SU-DHL-6 (cell line): ENCODE measurements around the gene PTDSS2.

Source experiments
- H2AFZ ChIP-seq: fragments of 200-600 bp; sonication (generic); 2 replicates; pipeline ENCODE4 v1.6.1; 2014; ENCODE audit warnings: low read depth, mild to moderate bottlenecking, moderate library complexity, mixed read lengths, antibody characterized with exemption, low read length; ENCODE audit not compliant: severe bottlenecking
- H3F3A ChIP-seq: fragments of 200-600 bp; shearing (Covaris generic); 2 replicates; pipeline ENCODE4 v1.6.0; 2016; ENCODE audit warnings: antibody characterized with exemption, mild to moderate bottlenecking; ENCODE audit not compliant: insufficient read depth
- H3K27ac ChIP-seq: fragments of 200-600 bp; sonication (generic); 2 replicates; pipeline ENCODE4 v1.5.1; 2016; ENCODE audit warnings: low read depth, mild to moderate bottlenecking, low read length, moderate library complexity, mixed read lengths
- H3K27me3 ChIP-seq: fragments of 200-600 bp; sonication (generic), shearing (Covaris generic); 2 replicates; pipeline ENCODE4 v1.6.0; 2014; ENCODE audit warnings: mild to moderate bottlenecking, low read length
- H3K36me3 ChIP-seq: fragments of 200-600 bp; sonication (generic); 2 replicates; pipeline ENCODE4 v1.6.1; 2014; ENCODE audit warnings: mild to moderate bottlenecking, low read length, mixed read lengths
- H3K4me2 ChIP-seq: fragments of 300-600, 200-600 bp; shearing (Covaris generic), sonication (generic); 2 replicates; pipeline ENCODE4 v1.6.0; 2014; ENCODE audit warnings: low read length, low read depth, mild to moderate bottlenecking; ENCODE audit not compliant: poor library complexity, severe bottlenecking
- H3K4me3 ChIP-seq: fragments of 200-600 bp; sonication (generic); 2 replicates; pipeline ENCODE4 v1.5.1; 2014; ENCODE audit warnings: antibody characterized with exemption, low read length, mild to moderate bottlenecking, mixed read lengths; ENCODE audit not compliant: insufficient read depth, poor library complexity, severe bottlenecking
- H3K79me2 ChIP-seq: fragments of 200-600 bp; sonication (generic); 2 replicates; pipeline ENCODE4 v1.6.1; 2014; ENCODE audit warnings: mild to moderate bottlenecking, low read length, moderate library complexity; ENCODE audit not compliant: insufficient read depth
- H3K9ac ChIP-seq: fragments of 200-600 bp; sonication (generic); 2 replicates; pipeline ENCODE4 v1.7.0; 2014; ENCODE audit warnings: mild to moderate bottlenecking, low read length
- H3K9me2 ChIP-seq: fragments of 200-600 bp; sonication (generic); replicated peaks from 2 replicates; pipeline ENCODE4 v1.6.1; 2014; ENCODE audit warnings: low read length; ENCODE audit not compliant: insufficient read depth
- H3K9me3 ChIP-seq: fragments of 200-600 bp; sonication (generic); 2 replicates; pipeline ENCODE4 v1.6.1; 2014; ENCODE audit warnings: low read length, mixed read lengths; ENCODE audit not compliant: insufficient read depth
- H4K20me1 ChIP-seq: fragments of 200-600 bp; sonication (generic); 2 replicates; pipeline ENCODE4 v1.6.1; 2014; ENCODE audit warnings: low read depth, mild to moderate bottlenecking, antibody characterized with exemption, low read length, moderate library complexity, mixed read lengths
- CTCF ChIP-seq: fragments of 200-600 bp; sonication (generic); IDR thresholded peaks from one replicate; pipeline ENCODE4 v1.5.1; 2017; ENCODE audit warnings: antibody characterized with exemption, mild to moderate bottlenecking, low read length, moderate library complexity; ENCODE audit not compliant: insufficient read depth, poor library complexity, severe bottlenecking
- EZH2phosphoT487 ChIP-seq: fragments of 200-600 bp; sonication (generic), shearing (Covaris generic); conservative IDR thresholded peaks from 2 replicates; pipeline ENCODE4 v1.6.1; 2018; ENCODE audit warnings: mild to moderate bottlenecking, antibody characterized with exemption, low read length, moderate library complexity, mixed read lengths

PTDSS2 gene

DNA sequence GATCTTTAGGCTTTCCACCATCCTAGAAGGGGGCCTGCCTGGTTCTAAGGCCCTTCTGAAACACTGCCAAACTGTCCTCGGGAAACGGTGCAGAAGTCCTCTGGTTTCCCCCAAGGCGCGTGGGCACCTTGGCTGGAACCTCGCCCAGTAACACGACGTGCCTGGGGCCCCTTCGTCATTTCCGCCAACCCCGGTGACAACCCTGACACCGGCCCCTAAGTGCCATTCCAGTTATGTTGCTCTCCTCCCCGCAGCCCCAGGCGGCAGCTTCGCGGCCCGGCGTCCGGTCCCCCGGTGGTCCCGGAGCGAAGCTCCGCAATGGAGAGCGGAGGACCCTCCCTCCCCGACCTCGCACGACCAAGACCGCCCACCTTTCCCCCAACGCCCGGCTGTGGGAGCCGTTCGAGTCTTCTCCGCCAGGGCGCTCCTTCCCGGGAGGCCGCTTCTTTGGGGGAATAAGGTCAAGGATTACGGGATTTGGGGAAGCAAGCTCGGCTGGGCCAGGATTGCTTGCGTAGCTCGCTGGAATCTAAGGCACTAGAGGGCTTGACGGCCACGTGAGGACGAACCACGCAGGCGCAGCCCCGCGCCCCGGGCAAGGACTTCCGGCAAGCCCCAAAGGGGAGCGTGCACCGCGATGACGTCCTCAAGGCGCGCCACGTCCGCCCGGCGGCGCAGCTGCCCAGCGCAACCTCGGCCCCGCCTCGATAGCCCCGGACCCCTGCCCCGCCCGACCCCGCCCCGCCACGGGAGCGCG lies 56.3 kb downstream of the PTDSS2 start:
- H3K36me3 ChIP-seq = no peaks in the 10 kb centered on the region
- peak overlapping the region; percentile 88 for H3K4me3 ChIP-seq
- no peaks in the 10 kb centered on the region for H3K9me3 ChIP-seq
- H3K9me2 ChIP-seq = no peaks in the 10 kb centered on the region
- H3F3A ChIP-seq = peaks cover 6% of the 10 kb centered on the region; the same call in 1 of the 2 replicates
- peak overlapping the region; percentile 95 for H3K9ac ChIP-seq
- H2AFZ ChIP-seq = peak overlapping the region; percentile 77
- H3K27ac ChIP-seq = peak overlapping the region; percentile 83
- H3K79me2 ChIP-seq = peaks cover 12% of the 10 kb centered on the region
- peak overlapping the region; percentile 81 for H3K4me2 ChIP-seq
- TF ChIP-seq CTCF (no peak), EZH2phosphoT487 (no peak)
- H4K20me1 ChIP-seq = no peaks in the 10 kb centered on the region
- no peaks in the 10 kb centered on the region for H3K27me3 ChIP-seq

DNA sequence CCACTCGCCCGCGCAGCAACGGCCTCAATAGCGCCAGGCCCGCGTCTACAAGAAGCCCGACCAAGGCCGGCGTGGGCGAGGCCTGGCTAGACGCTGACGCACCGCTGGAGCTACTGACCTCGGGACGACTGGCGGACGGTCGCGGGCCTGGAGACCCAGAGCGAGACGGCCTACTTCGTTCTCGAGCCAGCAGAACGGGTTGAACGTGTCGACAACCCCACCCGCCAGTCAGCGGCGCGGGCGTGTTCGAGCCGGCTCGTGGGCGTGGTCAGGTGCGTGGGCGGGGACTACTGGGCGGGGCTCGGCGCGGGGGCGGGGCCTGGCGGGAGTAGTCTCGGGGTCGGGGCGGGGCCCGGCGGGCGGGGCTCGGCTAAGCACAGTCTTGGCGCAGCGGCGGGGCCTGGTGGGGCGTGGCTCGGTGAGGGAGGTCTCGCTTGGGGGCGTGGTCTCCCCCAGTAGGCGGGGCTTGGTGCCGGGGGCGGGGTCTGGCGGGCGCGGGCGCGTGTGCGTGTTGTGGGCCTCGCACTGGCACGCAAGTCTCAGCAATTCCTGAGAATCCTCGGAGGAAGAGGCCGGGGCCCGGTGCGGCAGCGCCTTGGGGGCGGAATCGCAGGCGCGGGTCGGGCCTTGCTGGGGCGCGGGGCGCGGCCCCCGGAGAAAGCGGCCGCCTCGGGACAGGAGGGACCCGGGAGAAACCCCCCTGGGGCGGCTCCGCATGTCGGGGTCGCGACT lies 57.1 kb downstream of the PTDSS2 start, which contains the start of gene RNH1:
RNH1 (minus strand) TSS at position 248 of the 732 bp plus-strand sequence. CDS start 5,080 bp downstream, outside the sequence.
- H3K9me2 ChIP-seq = no peaks in the 10 kb centered on the region
- no peaks in the 10 kb centered on the region for H3K27me3 ChIP-seq
- peaks cover 6% of the 10 kb centered on the region; the same call in 1 of the 2 replicates for H3F3A ChIP-seq
- no peaks in the 10 kb centered on the region for H3K36me3 ChIP-seq
- H3K79me2 ChIP-seq = peaks cover 12% of the 10 kb centered on the region
- no peaks in the 10 kb centered on the region for H3K9me3 ChIP-seq
- H4K20me1 ChIP-seq = no peaks in the 10 kb centered on the region
- peak within 1 kb of the TSS; percentile 88 for H3K4me3 ChIP-seq
- peak within 1 kb of the TSS; percentile 83 for H3K27ac ChIP-seq
- TF ChIP-seq EZH2phosphoT487 = no peak
- no peak for TF ChIP-seq CTCF
- H3K4me2 ChIP-seq = peak within 1 kb of the TSS; percentile 81
- H2AFZ ChIP-seq = peak within 1 kb of the TSS; percentile 77
- H3K9ac ChIP-seq = peak within 1 kb of the TSS; percentile 95

DNA sequence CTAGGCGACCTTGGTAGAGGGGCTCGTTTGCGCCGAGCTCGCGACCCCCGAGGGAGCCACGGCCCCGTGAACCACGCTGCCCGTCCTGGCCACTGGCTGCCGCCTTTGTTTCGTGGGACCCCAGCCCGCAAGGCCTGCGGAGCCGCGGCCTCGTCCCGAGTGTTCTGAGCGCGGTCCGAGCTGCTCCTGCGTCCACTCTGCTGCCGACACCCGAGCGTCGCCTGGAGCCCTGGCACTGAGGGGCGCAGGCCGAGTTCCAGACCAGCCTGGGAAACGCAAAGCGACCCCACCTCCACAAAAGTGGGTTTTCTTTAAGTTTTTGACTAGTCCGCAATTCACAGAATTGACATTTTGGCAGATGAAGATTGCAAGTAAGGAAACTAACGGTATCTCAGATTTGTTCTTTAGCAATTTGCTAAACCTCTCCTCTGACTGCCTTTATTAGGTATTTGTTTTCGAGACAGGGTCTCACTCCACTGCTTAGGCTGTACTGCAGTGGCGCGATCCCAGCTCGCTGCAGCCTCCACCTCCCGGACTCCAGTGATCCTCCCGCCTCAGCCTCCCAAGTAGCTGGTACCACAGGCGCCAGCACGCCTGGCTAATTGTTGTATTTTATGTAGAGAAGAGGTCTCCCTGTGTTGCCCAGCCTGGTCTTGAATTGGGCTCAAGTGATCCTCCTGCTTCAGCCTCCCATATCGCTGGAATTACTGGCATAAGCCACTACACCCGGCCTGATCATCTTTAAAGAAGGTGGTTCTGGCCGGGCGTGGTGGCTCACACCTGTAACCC lies 57.8 kb downstream of the PTDSS2 start:
- Histone ChIP-seq H3K9me2 (no peaks in the 10 kb centered on the region), H3F3A (peaks cover 6% of the 10 kb centered on the region; the same call in 1 of the 2 replicates), H3K27me3 (no peaks in the 10 kb centered on the region), H3K27ac (no peak overlapping the region), H3K9me3 (no peaks in the 10 kb centered on the region), H3K4me3 (no peak overlapping the region), H3K4me2 (peak overlapping the region; percentile 81), H3K9ac (no peak overlapping the region), H2AFZ (no peak overlapping the region), H4K20me1 (no peaks in the 10 kb centered on the region), H3K79me2 (peaks cover 12% of the 10 kb centered on the region), H3K36me3 (no peaks in the 10 kb centered on the region)
- no peak for TF ChIP-seq CTCF
- no peak for TF ChIP-seq EZH2phosphoT487
